IMR-90 (cell line): Measurements from ENCODE around the gene CYB5B. TPM values are rescaled to one million over a fixed set of nuclear protein-coding genes. Genes with fewer than 3 reads are reported as not detected.
A peak's percentile ranks its signal among the peaks of the same experiment; 100 is the strongest.

Experiments
- ATAC-seq: fragments of 200-7000 bp; cut with Tn5 transposase; 2 replicates; pipeline ENCODE4 v1.9.1; 2020; ENCODE audit warnings: low read depth, mild to moderate bottlenecking, moderate library complexity
- BruUV-seq: library from RNA; stranded (reverse); fragments of 400-500 nt; replicated peaks from 2 replicates; lab custom pipeline; 2021; lab: Mats Ljungman, UMichigan
- CTCF ChIA-PET: fragments of 300-600 bp; formaldehyde crosslinking; extraction: SDS; loops from one replicate; lab custom pipeline; 2021; ENCODE audit warnings: antibody characterized with exemption; lab: Yijun Ruan, JAX
- POLR2A ChIA-PET: fragments of 300-600 bp; sonication (Branson Sonifier 250); formaldehyde crosslinking; loops from one replicate; lab custom pipeline; 2022; ENCODE audit warnings: antibody characterized with exemption; ENCODE audit not compliant: unreplicated experiment; lab: Charles Lee
- DNase-seq: peaks from one replicate; pipeline ENCODE4 v3.0.0; 2013
- H2AFZ ChIP-seq: replicated peaks from 2 replicates; pipeline ENCODE3; 2013; ENCODE audit warnings: low read length, mild to moderate bottlenecking; ENCODE audit not compliant: poor library complexity
- H2AK5ac ChIP-seq: 2 replicates; pipeline ENCODE4 v1.6.1; 2013; ENCODE audit warnings: low read depth, low read length, inconsistent platforms
- H2AK9ac ChIP-seq: replicated peaks from 2 replicates; pipeline ENCODE3; 2013; ENCODE audit warnings: mild to moderate bottlenecking, low read depth, low read length, moderate library complexity; ENCODE audit not compliant: poor library complexity
- H2BK120ac ChIP-seq: 2 replicates; pipeline ENCODE4 v1.6.1; 2013; ENCODE audit warnings: low read depth, low read length, inconsistent platforms
- H2BK15ac ChIP-seq: 3 replicates; pipeline ENCODE4 v1.6.1; 2013; ENCODE audit warnings: low read depth, low read length, inconsistent platforms
- H2BK20ac ChIP-seq: 2 replicates; pipeline ENCODE4 v1.6.1; 2013; ENCODE audit warnings: low read depth, mild to moderate bottlenecking, inconsistent platforms, low read length, moderate library complexity
- H2BK5ac ChIP-seq: 2 replicates; pipeline ENCODE4 v1.6.1; 2013; ENCODE audit warnings: mild to moderate bottlenecking, low read depth, low read length, inconsistent platforms; ENCODE audit not compliant: poor library complexity, severe bottlenecking
- H3K14ac ChIP-seq: replicated peaks from 2 replicates; pipeline ENCODE4 v1.6.1; 2013; ENCODE audit warnings: low read depth, low read length, inconsistent platforms
- H3K18ac ChIP-seq: 2 replicates; pipeline ENCODE4 v1.6.1; 2013; ENCODE audit warnings: low read depth, low read length, control low read depth
- H3K23ac ChIP-seq: 2 replicates; pipeline ENCODE4 v1.6.1; 2013; ENCODE audit warnings: low read depth, low read length, inconsistent platforms
- H3K27ac ChIP-seq: 2 replicates; pipeline ENCODE4 v1.5.1; 2013; ENCODE audit warnings: mild to moderate bottlenecking, control low read depth, low read length; ENCODE audit not compliant: insufficient read depth
- H3K27me3 ChIP-seq: 2 replicates; pipeline ENCODE4 v1.6.1; 2013; ENCODE audit warnings: low read length; ENCODE audit not compliant: control insufficient read depth, insufficient read depth
- H3K36me3 ChIP-seq: 2 replicates; pipeline ENCODE4 v1.6.1; 2013; ENCODE audit warnings: low read length, mixed read lengths; ENCODE audit not compliant: control insufficient read depth, insufficient read depth
- H3K4ac ChIP-seq: 2 replicates; pipeline ENCODE4 v1.6.1; 2013; ENCODE audit warnings: low read depth, low read length, inconsistent platforms
- H3K4me1 ChIP-seq: 2 replicates; pipeline ENCODE4 v1.6.1; 2013; ENCODE audit warnings: low read length, mixed read lengths; ENCODE audit not compliant: control insufficient read depth, insufficient read depth
- H3K4me2 ChIP-seq: 2 replicates; pipeline ENCODE4 v1.6.1; 2013; ENCODE audit warnings: low read depth, mild to moderate bottlenecking, control low read depth, low read length, moderate library complexity
- H3K4me3 ChIP-seq: 2 replicates; pipeline ENCODE4 v1.5.1; 2013; ENCODE audit warnings: low read depth, mild to moderate bottlenecking, control low read depth, low read length, moderate library complexity; ENCODE audit not compliant: insufficient read depth
- H3K56ac ChIP-seq: 2 replicates; pipeline ENCODE4 v1.6.1; 2013; ENCODE audit warnings: low read length, inconsistent platforms; ENCODE audit not compliant: insufficient read depth; ENCODE audit errors: extremely low read depth
- H3K79me1 ChIP-seq, 2 experiments: 2 replicates each; pipeline ENCODE4 v1.6.1; 2013; ENCODE audit warnings: low read length in 2 of 2, inconsistent platforms in 1 of 2, low read depth in 1 of 2
- H3K9ac ChIP-seq: 2 replicates; pipeline ENCODE4 v1.6.1; 2013; ENCODE audit warnings: low read depth, low read length, control low read depth
- H3K9me1 ChIP-seq: 2 replicates; pipeline ENCODE4 v1.6.1; 2013; ENCODE audit warnings: low read length, inconsistent platforms; ENCODE audit not compliant: insufficient read depth
- H3K9me3 ChIP-seq: 2 replicates; pipeline ENCODE4 v1.6.1; 2013; ENCODE audit warnings: low read length; ENCODE audit not compliant: control insufficient read depth, insufficient read depth
- H4K20me1 ChIP-seq: 2 replicates; pipeline ENCODE4 v1.6.1; 2013; ENCODE audit warnings: low read length, inconsistent platforms; ENCODE audit not compliant: insufficient read depth
- H4K5ac ChIP-seq: 2 replicates; pipeline ENCODE4 v1.6.1; 2013; ENCODE audit warnings: mild to moderate bottlenecking, low read depth, low read length, control low read depth
- H4K8ac ChIP-seq, 2 experiments: 2 replicates each; pipeline ENCODE4 v1.6.1; 2013; ENCODE audit warnings: low read depth in 2 of 2, low read length in 2 of 2, control low read depth in 1 of 2, inconsistent platforms in 1 of 2
- H4K91ac ChIP-seq: 2 replicates; pipeline ENCODE4 v1.6.1; 2013; ENCODE audit warnings: low read depth, low read length, inconsistent platforms; ENCODE audit not compliant: insufficient read depth
- RAD21 ChIP-seq: IDR thresholded peaks from 2 replicates; pipeline ENCODE4 v1.6.1; 2012; ENCODE audit warnings: low read length, improper control_type of control experiment
- RCOR1 ChIP-seq: IDR thresholded peaks from 2 replicates; pipeline ENCODE4 v1.6.1; 2012; ENCODE audit warnings: mild to moderate bottlenecking, low read length, improper control_type of control experiment; ENCODE audit not compliant: insufficient replicate concordance
- WGBS, 2 experiments: methylation state at CpG; one replicate each; pipeline versions ENCODE4 v1.1.5 to v1.1.7; 2013; ENCODE audit warnings: missing lambda C conversion rate in 2 of 2; ENCODE audit not compliant: insufficient read length in 1 of 2; ENCODE audit errors: extremely low coverage in 2 of 2; 5-methylcytosine and 5-hydroxymethylcytosine counted together
- dilution Hi-C: fragments of 300-500 bp; cut with HindIII; formaldehyde crosslinking; loops from one replicate; pipeline ENCODE4 v1.14.3; 2018; ENCODE audit warnings: low sequenced_read_pairs; ENCODE audit not compliant: unreplicated experiment
- in situ Hi-C: fragments of 300-500 bp; cut with MboI; formaldehyde crosslinking; loops from 3 replicates; pipeline ENCODE4 v1.14.3; 2019; ENCODE audit warnings: low sequenced_read_pairs, inconsistent platforms, mixed read lengths
- intact Hi-C: fragments of 100-400 bp; cut with micrococcal nuclease; formaldehyde crosslinking; loops from 2 replicates; pipeline ENCODE4 v1.10.0; 2022
- polyA plus RNA-seq, 3 experiments: library from polyadenylated mRNA; depleted of rRNA; stranded (reverse); fragments of >200 nt; gene quantifications; 2 replicates each; pipeline ENCODE4 v1.2.3, GENCODE V29; 2012; ENCODE audit warnings: low replicate concordance in 1 of 3
- total RNA-seq: library from RNA; depleted of rRNA; stranded (reverse); fragments of >200 nt; gene quantifications from 2 replicates; pipeline ENCODE4 v1.2.3, GENCODE V29; 2012
- TF ChIP-seq, protein P1 (sequence below): conservative IDR thresholded peaks from 2 replicates; pipeline ENCODE4 v1.5.1; 2012; ENCODE audit warnings: mild to moderate bottlenecking, low read depth, low read length, improper control_type of control experiment

CYB5B gene
- total and polyA plus RNA-seq, 2 of the 4 experiments (the other 2 are of a cell fraction): 100 to 102 TPM

DNA sequence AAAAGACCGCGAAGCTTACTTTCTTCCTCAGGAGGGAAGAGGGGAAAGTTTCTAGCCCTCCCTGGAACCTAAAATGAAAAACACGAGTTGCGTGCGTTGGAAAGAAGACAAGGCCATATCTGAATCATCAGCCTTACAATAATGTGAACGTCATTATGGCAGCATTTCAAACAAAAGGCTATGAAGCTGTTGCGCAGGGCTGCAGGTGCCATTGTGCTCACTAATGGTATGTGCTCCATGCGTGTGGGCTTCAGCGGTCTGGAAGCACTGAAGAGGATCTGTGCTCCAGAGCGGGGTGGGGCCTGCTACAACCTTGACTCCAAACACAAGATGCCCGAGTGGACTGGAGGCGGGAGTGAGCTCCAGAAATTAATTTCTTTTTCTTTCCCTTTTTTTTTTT is 12.1 kb upstream of the CYB5B start:
- Histone ChIP-seq H3K4ac (peak overlapping the region; percentile 13; the same call in 1 of the 2 replicates), H3K4me2 (no peak overlapping the region), H2AK9ac (no peak overlapping the region), H4K8ac (no peak overlapping the region), H2BK20ac (no peak overlapping the region), H2AFZ (no peak overlapping the region), H3K79me1 (no peaks in the 10 kb centered on the region), H3K27ac (no peak overlapping the region), H3K18ac (no peak overlapping the region), H2BK15ac (no peak overlapping the region; the same call in 2 of the 3 replicates), H3K36me3 (no peaks in the 10 kb centered on the region), H3K23ac (no peak overlapping the region), H4K20me1 (no peaks in the 10 kb centered on the region), H3K9me3 (no peaks in the 10 kb centered on the region), H3K4me1 (peaks cover 2% of the 10 kb centered on the region), H3K14ac (no peak overlapping the region), H4K5ac (no peak overlapping the region), H3K56ac (no peak overlapping the region), H4K91ac (no peak overlapping the region), H3K9me1 (peaks cover 3% of the 10 kb centered on the region; the same call in 1 of the 2 replicates), H3K4me3 (no peak overlapping the region), H3K27me3 (no peaks in the 10 kb centered on the region), H2AK5ac (0 out of 2 replicates have a peak overlapping the region, but pooled peaks have one; percentile 64), H3K9ac (no peak overlapping the region), H2BK5ac (no peak overlapping the region), H2BK120ac (no peak overlapping the region)
- 89% methylated on average over 3 of the region's 12 CpGs; no CpG with 5 or more reads in 1 of the 2 experiments for WGBS, 2 experiments
- ChIA-PET POLR2A (no interaction called here), CTCF (interaction anchor here (0.6 kb wide), 1 partner anchor 13 kb away, joined by 3 read pairs; the partner anchor contains the start of gene CYB5B)
- ATAC-seq (no peak), DNase-seq (peak; percentile 30)
- TF ChIP-seq RCOR1: no peak
- no peak for TF ChIP-seq RAD21
- TF ChIP-seq, protein P1, sequence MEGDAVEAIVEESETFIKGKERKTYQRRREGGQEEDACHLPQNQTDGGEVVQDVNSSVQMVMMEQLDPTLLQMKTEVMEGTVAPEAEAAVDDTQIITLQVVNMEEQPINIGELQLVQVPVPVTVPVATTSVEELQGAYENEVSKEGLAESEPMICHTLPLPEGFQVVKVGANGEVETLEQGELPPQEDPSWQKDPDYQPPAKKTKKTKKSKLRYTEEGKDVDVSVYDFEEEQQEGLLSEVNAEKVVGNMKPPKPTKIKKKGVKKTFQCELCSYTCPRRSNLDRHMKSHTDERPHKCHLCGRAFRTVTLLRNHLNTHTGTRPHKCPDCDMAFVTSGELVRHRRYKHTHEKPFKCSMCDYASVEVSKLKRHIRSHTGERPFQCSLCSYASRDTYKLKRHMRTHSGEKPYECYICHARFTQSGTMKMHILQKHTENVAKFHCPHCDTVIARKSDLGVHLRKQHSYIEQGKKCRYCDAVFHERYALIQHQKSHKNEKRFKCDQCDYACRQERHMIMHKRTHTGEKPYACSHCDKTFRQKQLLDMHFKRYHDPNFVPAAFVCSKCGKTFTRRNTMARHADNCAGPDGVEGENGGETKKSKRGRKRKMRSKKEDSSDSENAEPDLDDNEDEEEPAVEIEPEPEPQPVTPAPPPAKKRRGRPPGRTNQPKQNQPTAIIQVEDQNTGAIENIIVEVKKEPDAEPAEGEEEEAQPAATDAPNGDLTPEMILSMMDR: no peak
- intact Hi-C loops (no loop called here), dilution Hi-C loops (no loop called here), in situ Hi-C loops (no loop called here)
- no TSS peak for BruUV-seq
